ENCODE data around the gene NAALADL2.

- TF ChIP-seq POLR2A (IDR thresholded peaks at IDR 0.05; ENCODE audit: low read depth) (no peak), POLR2AphosphoS5 (IDR thresholded peaks at IDR 0.05) (no peak)
- TF ChIP-seq, protein P1, sequence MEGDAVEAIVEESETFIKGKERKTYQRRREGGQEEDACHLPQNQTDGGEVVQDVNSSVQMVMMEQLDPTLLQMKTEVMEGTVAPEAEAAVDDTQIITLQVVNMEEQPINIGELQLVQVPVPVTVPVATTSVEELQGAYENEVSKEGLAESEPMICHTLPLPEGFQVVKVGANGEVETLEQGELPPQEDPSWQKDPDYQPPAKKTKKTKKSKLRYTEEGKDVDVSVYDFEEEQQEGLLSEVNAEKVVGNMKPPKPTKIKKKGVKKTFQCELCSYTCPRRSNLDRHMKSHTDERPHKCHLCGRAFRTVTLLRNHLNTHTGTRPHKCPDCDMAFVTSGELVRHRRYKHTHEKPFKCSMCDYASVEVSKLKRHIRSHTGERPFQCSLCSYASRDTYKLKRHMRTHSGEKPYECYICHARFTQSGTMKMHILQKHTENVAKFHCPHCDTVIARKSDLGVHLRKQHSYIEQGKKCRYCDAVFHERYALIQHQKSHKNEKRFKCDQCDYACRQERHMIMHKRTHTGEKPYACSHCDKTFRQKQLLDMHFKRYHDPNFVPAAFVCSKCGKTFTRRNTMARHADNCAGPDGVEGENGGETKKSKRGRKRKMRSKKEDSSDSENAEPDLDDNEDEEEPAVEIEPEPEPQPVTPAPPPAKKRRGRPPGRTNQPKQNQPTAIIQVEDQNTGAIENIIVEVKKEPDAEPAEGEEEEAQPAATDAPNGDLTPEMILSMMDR (IDR thresholded peaks at IDR 0.05): no peak
These were observed 797.3 kb downstream of the NAALADL2 start for GRCh38 chr3:175656461-175656860.
